HFFc6 (cell line): ENCODE measurements around the gene AGFG2. TPM values are rescaled to one million over a fixed set of nuclear protein-coding genes. Genes with fewer than 3 reads are reported as not detected.
"Not testable (repeated sequence)": the region's sequence is repeated elsewhere in the genome, so short reads cannot be mapped to it uniquely, and the experiment has no call there.

Experiments used
- DNase-seq: peaks from one replicate; pipeline ENCODE4 v3.0.0-alpha.2; 2018
- H3K27ac Mint-ChIP-seq: 2 replicates; pipeline ENCODE4 v1.8.0; 2020; ENCODE audit warnings: mild to moderate bottlenecking, mixed read lengths
- H3K27me3 Mint-ChIP-seq: 2 replicates; pipeline ENCODE4 v1.8.0; 2021; ENCODE audit warnings: mild to moderate bottlenecking, moderate library complexity, mixed read lengths; ENCODE audit not compliant: insufficient read depth
- H3K36me3 Mint-ChIP-seq: 2 replicates; pipeline ENCODE4 v1.8.0; 2021; ENCODE audit warnings: low read depth, mixed read lengths
- H3K4me1 Mint-ChIP-seq: 2 replicates; pipeline ENCODE4 v1.8.0; 2020; ENCODE audit warnings: low read depth, mixed read lengths
- H3K4me3 Mint-ChIP-seq: 2 replicates; pipeline ENCODE4 v1.8.0; 2020; ENCODE audit warnings: mild to moderate bottlenecking, moderate library complexity, mixed read lengths
- H3K9me3 Mint-ChIP-seq: 2 replicates; pipeline ENCODE4 v1.8.0; 2020; ENCODE audit warnings: mild to moderate bottlenecking, mixed read lengths
- CTCF ChIP-seq: fragments of 200-600 bp; sonication (generic); IDR thresholded peaks from 2 replicates; pipeline ENCODE4 v1.5.0; 2021; ENCODE audit warnings: antibody characterized with exemption, mild to moderate bottlenecking
- total RNA-seq, 6 experiments: library from RNA; stranded (reverse); fragmentation: NEBNext Ultra II Directional; extraction: Animal tissue kit (Norgen Biotek cat#: 25700); gene quantifications; 2 replicates in 1 of 6; 3 replicates in 5 of 6; pipeline ENCODE4 v1.2.3, GENCODE V29; 2021

Gene AGFG2
- total RNA-seq, 6 experiments from 2014 or later, result 14.4 to 21.4 (median 18.9) TPM

- H3K36me3 Mint-ChIP-seq, result no peaks in the 10 kb centered on the region
- no peaks in the 10 kb centered on the region; the same call in none of the 2 replicates for H3K27me3 Mint-ChIP-seq
- H3K4me1 Mint-ChIP-seq, result peaks cover 19% of the 10 kb centered on the region
- DNase-seq, result no peak
- no peak for TF ChIP-seq CTCF
- H3K27ac Mint-ChIP-seq, result no peak overlapping the region
- H3K9me3 Mint-ChIP-seq, result no peaks in the 10 kb centered on the region
- no peak overlapping the region for H3K4me3 Mint-ChIP-seq
Observed at GRCh38 chr7:100517305-100517704, 21.7 kb upstream of the AGFG2 start.

- Mint-ChIP-seq H3K27me3 (no peaks in the 10 kb centered on the region; the same call in 1 of the 2 replicates), H3K4me1 (peaks cover 19% of the 10 kb centered on the region), H3K9me3 (no peaks in the 10 kb centered on the region), H3K27ac (no peak overlapping the region), H3K36me3 (no peaks in the 10 kb centered on the region), H3K4me3 (no peak overlapping the region)
- TF ChIP-seq CTCF, result no peak
- no peak for DNase-seq
Observed at GRCh38 chr7:100519580-100519979, 19.4 kb upstream of the AGFG2 start.

GRCh38 chr7:100520138-100520537, 18.9 kb upstream of the AGFG2 start:
- Mint-ChIP-seq H3K9me3 (no peaks in the 10 kb centered on the region), H3K36me3 (no peaks in the 10 kb centered on the region), H3K4me3 (no peak overlapping the region), H3K27me3 (no peaks in the 10 kb centered on the region; the same call in 1 of the 2 replicates), H3K27ac (no peak overlapping the region), H3K4me1 (peaks cover 14% of the 10 kb centered on the region)
- no peak for DNase-seq
- TF ChIP-seq CTCF, result no peak

- Mint-ChIP-seq H3K4me3 (no peak overlapping the region), H3K27ac (no peak overlapping the region), H3K4me1 (peaks cover 5% of the 10 kb centered on the region), H3K27me3 (peaks cover 2% of the 10 kb centered on the region), H3K9me3 (no peaks in the 10 kb centered on the region), H3K36me3 (no peaks in the 10 kb centered on the region)
- no peak for TF ChIP-seq CTCF
- no peak for DNase-seq
Observed at GRCh38 chr7:100521076-100521475, 17.9 kb upstream of the AGFG2 start.

GRCh38 chr7:100521909-100522593, 17.0 kb upstream of the AGFG2 start:
- not testable (repeated sequence) for DNase-seq, H3K4me3 Mint-ChIP-seq, H3K9me3 Mint-ChIP-seq, H3K27ac Mint-ChIP-seq, H3K36me3 Mint-ChIP-seq, H3K27me3 Mint-ChIP-seq, H3K4me1 Mint-ChIP-seq

- H3K27ac Mint-ChIP-seq, DNase-seq, H3K4me1 Mint-ChIP-seq, H3K36me3 Mint-ChIP-seq, H3K27me3 Mint-ChIP-seq, H3K9me3 Mint-ChIP-seq, H3K4me3 Mint-ChIP-seq: not testable (repeated sequence)
Observed at GRCh38 chr7:100523192-100523591, 15.8 kb upstream of the AGFG2 start.

- DNase-seq, H3K4me3 Mint-ChIP-seq, H3K27ac Mint-ChIP-seq, H3K9me3 Mint-ChIP-seq, H3K4me1 Mint-ChIP-seq, H3K36me3 Mint-ChIP-seq, H3K27me3 Mint-ChIP-seq: not testable (repeated sequence)
Observed at GRCh38 chr7:100528108-100528866, 10.7 kb upstream of the AGFG2 start.
